GM21381 (cell line): ENCODE measurements around the gene DHX15.
A peak's percentile ranks its signal among the peaks of the same experiment; 100 is the strongest.
"Not testable (repeated sequence)": the region's sequence is repeated elsewhere in the genome, so short reads cannot be mapped to it uniquely, and the experiment has no call there.

Experiments
- ATAC-seq: cut with Tn5 transposase; IDR thresholded peaks from one replicate; pipeline ENCODE4 v1.9.1; 2021; ENCODE audit warnings: mild to moderate bottlenecking, moderate library complexity; ENCODE audit not compliant: unreplicated experiment

Gene DHX15

DNA sequence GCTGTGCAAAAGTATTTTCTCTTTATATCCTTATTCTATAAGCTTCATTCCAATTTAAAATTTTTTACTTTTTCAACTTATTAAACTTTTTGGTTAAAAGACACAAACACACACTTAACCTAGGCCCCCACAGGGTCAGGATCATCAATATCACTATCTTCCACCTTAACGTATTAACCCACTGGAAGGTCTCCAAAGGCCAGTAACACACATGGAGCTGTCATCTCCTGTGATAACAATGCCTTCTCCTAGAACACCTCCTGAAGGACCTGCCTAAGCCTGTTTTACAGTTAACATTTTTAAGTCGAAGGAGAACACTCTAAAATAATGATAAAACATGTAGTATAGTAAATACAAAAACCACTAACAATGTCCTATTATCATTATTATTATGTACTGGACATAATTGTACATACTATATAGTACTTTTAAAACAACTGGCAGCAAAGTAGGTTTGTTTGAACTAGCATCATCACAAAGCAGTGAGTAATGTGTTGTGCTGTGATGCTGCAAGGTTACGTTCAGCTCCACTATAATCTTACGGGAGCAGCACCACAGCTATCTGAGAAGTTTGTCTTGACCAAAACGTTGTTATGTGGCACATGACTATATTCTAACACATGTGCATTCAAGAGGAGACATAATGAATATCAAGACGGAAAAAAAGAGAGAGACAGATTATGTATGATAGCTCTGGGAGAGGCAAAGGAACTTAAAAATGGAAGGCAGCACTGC is 33.7 kb downstream of the DHX15 start:
- ATAC-seq = no peak

DNA sequence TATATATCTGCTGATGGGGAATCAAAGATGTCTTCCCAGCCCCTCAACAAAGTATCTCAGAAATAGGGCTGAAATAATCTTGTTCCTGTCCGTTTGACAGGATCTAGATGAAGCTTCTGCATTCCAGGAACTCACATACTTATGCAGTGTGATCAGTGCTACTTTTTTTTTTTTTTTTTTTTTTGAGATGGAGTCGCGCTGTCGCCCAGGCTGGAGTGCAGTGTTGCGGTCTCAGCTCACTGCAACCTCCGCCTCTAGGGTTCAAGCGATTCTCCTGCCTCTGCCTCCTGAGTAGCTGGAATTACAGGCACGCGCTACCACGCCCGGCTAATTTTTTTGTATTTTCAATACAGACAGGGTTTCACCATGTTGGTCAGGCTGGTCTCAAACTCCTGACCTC is 36.4 kb downstream of the DHX15 start:
- no peak for ATAC-seq

DNA sequence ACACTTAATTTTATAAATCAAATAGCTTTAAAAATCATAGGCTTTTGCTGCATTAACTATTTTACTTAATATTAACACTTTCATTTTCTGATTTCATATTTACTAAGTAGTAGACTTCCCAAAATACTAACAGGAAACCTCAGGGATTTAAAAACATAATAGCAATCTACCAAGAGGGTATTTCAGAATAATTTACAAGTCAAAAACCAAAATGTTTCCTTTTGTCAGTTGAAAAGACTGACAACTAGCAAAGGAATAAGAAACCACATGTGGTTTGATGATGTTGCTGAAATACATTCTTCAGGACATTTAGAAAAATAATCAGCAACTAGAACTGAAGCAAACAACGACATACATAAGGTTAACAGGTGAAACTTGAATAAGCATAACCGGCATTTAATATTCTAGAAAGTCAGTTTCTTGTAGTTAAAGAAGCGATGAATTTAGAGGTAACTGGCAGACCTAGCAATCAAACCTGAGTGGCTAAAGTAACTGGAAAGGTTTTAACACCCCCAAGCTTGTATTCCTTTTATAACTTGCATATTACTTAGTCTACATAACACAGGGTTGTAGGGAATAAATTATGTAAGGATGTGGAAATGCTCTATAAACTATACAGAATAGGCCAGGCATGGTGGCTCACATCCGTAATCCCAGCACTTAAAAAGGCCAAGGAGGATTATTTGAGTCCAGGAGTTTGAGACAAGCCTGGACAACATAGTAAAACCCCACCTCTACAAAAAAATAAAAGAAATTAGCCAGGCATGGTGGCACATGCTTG is 40.0 kb downstream of the DHX15 start:
- no peak for ATAC-seq

DNA sequence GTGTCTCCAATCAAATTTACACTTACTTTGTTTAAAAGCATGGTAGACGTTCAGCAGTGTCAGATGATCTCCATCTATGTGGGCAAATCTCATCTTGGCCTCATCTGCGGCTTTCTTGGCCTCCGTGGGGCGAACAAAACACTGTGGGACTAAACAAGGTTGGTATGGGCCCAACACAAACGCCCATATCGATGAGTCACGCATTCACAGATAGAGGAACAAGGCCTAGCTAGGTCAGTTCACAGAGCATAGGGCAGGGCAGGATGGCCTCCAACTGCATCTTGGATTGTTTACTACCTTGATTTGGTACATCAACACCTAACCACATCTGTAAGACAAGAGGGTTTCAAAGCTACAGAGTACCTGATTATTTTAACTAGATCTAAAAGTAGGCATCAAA is 47.3 kb downstream of the DHX15 start:
- ATAC-seq = no peak

DNA sequence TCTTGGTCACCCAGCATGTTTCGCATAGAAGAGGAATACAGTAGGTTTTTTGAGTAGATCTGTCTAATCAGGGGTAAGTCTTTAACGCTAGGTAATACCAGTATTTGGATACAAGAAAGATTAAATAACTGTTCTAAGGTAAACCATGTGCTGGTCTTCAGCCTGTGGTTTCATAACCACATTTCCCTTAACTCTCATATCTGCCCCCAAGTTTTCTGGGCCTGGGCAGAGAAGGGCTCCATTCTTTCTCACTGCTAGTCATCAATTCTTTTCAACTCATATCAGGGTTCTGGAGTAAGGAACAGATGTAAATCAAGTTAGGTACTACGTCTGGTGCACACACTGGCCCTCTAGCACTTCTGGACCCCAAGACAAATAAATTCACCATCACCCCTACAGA is 49.0 kb downstream of the DHX15 start:
- no peak for ATAC-seq

DNA sequence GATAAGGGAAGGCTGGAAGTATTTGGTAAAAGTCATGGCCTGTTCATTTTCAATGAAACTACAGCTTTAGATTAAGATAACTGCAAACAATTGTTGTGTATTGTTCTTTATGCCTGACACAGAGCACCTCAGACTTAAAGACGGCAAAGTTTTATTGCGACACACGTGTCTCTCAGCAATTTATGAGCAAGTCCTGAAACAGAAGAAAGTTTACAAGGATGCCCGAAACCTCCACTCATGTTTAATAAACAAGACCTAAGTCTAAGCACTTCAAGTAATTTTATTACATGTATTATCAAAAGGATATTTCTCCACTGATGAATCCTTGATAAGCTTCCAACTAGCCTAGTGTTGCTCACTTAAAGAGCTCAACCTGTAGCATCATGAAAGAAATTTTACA is 51.0 kb downstream of the DHX15 start:
- no peak for ATAC-seq

DNA sequence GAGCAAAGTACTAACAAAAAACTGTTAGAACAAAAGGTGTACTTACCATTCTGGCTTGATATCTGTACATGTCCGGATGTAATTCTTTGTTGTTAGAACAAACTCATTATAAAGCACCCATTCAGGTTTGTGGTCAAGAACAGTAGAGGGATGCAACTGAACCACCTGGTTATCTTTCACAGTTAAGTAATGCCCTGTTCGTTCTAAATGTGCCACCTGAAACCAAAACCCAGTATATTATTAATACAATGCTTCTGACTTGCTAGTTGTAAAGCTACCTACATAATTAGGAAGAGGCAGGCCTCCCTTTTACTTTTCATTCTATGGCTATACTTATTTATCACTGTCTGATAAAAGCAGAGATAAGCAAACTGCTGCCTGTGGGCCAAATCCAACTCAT is 54.8 kb downstream of the DHX15 start:
- peak; percentile 62 for ATAC-seq

DNA sequence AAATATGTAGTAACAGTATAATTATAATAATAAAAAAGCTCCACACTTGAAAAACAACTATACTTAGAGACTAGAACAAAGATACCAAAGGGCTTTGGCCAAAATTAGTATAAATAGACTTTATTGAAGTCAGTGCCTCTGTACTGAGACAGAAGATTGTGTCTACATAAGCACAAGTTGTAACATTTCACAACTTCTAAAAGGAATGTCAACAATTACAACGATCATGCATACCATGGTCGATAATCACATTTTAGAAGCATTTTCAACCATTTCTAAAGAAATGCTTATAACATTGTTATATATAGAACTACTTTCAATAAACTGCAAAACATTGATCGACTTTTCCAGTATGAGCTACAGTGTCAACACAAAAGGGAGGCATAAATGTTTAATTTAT is 57.0 kb downstream of the DHX15 start:
- ATAC-seq = no peak

DNA sequence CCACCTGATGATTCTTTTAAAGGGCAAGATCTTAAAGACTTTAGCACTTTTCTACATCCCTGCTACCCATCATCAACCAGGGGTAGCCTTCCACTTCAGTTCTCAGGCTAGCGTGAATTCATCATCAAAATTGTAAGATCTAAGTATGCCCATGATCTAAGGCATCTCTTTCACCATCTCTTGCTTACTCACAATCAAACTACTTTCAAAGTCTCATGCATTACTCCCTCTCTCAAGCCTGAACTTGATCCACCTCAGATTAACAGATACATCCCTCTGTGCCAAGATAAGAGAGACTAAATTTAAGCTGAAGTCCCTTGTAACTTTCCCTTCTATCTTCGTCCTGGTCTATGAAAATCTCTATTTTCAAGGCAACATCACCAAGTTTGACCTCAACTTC is 62.8 kb downstream of the DHX15 start:
- ATAC-seq = no peak

DNA sequence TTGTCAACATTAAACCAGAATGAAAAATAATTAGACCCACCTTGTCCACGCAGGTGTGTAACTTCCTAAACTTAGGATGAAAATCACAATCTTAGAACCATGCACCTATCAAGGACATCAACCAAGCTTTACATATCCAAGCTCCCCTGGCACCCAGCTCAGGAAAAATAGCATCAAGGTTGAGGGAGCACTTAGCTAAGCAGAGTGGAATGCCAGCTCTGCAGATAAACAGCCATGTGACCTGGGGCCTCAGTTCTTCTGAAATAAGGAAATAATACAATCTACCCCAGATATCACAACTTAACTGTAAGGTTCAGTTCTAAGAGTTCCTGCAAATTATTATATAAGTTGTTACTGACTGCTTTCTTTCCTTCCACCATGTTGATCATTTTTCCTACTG is 64.7 kb downstream of the DHX15 start:
- ATAC-seq = no peak

DNA sequence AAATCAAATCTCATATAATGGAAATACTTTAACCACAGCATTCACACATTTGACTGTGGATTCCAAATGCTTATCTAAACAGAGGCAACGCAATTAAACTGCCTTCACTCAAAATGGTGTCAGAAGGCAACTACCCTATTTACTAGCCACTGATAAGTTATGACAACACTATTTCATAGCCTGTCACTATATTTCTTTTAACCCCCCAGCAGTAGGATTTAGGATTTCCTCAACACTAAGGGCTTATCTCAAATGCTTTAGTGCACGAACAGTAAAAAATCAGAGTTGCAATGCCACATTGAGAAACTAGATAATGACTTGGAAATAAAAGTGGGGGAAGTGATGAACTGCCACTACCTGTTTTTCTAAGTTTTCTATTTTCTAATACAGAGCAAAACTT is 66.7 kb downstream of the DHX15 start:
- ATAC-seq = no peak

DNA sequence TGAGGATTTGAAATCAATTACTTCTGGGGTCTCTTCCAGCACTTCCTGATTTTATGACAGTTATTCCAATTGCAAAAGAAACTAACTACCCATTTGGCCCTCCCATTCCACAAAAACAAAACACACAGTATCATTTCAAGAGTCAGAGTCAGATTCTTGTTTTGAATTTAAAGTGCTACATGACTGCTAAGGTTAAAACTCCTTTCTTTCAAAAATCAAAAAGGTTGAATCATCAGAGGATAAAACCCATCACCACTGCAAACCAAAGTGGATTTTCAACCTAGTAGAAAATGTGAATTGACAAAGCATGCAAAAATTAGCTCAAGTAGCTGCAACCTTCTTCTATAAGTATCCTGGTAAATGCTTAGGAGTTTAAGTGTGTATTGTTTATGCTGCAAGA is 67.4 kb downstream of the DHX15 start:
- ATAC-seq = no peak

DNA sequence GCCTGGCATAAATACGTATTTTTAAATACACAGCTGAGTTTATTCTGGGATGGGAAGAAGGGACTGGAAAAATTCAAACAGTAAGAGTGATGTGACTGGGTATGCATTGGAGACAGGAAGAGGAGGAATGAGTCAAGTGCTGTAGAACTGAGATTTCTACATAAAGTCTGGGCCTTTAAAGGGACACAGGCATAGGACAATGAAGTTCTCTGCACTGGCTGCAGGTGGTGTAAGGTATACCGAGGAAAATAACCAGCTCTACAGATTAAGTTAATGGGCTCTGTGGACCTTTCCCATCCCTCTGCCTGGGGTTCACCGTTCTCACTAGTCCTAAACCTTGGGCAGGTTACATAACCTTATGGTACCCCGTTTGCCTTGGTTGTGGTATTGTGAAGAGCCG is 68.7 kb downstream of the DHX15 start:
- ATAC-seq = no peak

DNA sequence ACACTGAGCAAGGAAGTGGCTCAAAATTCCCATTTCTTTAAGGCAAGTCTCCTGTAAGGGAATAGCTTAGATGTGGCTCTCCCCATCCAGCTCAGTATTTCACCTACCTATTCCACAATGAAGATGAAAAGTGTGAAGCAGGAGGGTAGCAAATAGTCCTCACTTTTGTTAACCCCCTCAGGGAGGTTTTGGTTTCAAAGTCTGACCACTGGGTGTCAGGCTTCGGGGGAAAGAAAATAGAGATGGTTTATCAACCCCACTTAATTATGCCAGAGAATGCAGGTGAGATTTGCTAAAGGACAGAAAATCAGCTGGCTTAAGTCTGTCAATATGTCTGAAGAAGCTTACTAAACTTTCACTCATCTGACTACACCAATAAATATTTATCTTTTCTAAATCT is 69.5 kb downstream of the DHX15 start:
- ATAC-seq = no peak

DNA sequence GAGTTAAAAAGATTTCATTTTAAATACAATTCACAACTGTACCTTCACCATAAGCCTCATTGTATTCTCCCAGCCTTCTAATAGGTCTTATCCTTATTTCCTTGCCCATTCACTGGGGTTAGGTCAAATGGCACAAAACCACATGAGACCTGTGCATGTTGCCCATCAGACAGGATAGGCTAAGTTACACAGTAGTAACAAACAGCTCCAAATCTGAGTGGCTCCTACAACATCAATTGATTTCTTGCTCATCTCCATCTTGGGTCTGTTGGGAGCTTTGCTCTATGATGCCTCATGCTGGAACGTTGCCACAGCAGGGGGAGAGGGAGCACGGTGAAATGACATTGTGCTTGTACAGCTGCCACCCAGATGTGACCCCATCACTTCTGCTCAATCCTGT is 70.6 kb downstream of the DHX15 start:
- ATAC-seq = no peak

DNA sequence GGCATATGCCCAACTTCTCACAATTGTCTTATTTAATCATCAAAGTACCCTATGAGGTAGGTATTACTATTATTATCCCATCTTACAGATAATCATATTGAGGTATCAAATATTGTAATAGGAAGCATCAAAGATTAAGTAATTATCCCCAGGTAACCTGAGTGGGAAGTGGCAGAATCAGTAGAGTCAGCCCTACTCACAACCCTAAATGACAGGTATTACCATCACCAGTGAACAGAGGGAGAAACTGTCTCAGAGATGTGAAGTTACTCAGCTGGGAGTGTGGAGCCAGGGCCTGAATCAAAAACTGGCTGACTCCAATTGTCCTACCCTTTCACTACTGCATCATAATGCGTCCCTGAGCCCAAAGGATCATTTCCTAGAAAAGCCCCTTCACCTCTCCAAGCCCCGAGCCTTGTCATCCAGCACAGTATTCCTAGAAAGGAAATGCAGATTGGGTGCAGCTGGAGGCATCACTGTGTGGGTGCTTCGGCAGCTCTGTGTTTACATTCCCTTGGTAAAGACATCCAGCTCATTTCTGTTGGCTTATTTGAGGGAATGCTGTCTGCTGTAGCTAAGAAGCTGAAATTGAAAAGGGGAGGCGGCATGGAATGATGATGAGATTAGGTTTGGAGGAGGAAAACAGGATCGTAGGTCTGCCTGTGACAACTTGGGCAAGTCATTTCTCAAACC is 72.8 kb downstream of the DHX15 start:
- no peak for ATAC-seq

DNA sequence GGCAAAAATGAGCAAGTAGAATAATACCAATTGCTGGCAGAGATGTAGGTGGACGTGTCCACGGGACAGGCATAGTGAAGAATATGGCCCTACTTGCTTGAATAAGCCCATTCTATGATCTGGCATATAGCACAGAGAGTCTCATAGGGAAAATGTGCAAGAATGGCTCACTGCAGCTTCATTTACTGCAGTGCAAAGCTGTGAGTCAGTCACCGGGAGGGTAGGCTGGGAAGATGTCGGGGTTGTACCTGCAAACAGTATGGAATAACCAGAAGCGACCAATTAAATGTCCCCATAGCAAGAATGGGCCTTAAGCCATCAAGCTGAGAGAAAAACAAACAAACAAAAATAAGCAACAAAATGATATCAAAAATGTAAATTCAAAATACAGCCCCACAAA is 74.3 kb downstream of the DHX15 start:
- no peak for ATAC-seq

DNA sequence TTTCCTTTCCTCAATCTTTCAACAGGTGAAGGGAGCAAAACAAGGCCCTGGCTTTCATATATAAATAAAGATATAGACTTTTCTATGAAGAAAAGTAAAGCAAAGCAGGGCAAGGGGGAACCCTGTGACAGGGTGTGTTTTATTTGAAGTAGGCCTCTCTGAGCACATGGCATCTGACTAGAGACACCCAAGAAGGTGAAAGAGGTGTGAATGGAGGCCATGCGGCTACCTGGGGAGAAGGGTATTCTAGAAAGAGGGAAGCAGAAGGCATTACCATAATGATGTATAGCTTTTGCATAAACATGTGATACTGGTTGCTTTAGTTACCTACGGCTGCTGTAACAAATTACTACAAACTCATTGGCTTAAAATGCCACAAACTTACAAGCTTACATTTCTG is 75.8 kb downstream of the DHX15 start:
- no peak for ATAC-seq

DNA sequence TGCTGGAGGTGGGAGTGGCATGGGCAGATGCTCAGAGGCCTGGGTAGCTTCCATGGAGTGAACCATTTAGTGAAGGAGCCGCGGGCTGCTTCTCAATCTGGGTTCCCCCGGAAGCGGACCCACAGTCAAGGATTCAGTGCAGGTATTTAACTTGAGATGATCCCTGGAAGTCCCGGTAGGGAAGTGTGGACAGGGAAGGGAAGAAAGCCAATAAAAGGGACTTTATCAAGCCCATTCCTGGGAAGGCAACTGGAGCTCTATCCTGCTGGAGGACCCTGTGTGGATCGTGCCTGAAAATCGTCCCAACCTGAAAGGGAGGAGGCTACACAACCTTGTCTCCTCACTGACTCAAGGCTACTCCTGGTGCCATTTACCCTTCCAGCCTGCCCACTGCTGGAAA is 76.9 kb downstream of the DHX15 start:
- no peak for ATAC-seq

DNA sequence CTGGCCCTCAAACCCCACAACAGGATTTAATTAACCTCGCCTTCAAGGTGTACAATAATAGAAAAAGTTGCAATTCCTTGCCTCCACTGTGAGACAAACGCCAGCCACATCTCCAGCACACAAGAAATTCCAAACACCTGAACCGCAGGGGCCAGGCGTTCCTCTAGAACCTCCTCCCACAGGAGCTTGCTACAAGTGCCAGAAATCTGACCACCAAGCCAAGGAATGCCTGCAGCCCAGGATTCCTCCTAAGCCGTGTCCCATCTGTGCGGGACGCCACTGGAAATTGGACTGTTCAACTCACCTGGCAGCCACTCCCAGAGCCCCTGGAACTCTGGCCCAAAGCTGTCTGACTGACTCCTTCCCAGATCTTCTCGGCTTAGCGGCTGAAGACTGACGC is 81.3 kb downstream of the DHX15 start:
- not testable (repeated sequence) for ATAC-seq

DNA sequence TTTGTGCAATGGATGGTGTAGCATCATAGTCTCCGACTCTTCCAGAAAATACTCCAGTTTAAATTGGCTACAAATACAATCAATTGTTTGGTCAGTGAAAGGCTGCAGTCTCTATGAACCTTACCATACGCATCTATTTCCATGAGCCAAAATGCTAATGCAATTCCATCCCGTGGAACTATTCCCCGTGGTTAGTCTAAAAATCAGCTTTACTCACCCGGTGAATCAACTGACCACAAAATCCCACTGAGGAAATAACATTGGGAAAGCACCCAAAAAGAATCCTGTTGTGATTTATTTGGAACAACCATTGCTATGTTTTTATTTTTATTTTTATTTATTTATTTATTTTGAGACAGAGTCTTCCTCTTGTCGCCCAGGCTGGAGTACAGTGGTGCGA is 87.1 kb downstream of the DHX15 start:
- ATAC-seq = no peak

DNA sequence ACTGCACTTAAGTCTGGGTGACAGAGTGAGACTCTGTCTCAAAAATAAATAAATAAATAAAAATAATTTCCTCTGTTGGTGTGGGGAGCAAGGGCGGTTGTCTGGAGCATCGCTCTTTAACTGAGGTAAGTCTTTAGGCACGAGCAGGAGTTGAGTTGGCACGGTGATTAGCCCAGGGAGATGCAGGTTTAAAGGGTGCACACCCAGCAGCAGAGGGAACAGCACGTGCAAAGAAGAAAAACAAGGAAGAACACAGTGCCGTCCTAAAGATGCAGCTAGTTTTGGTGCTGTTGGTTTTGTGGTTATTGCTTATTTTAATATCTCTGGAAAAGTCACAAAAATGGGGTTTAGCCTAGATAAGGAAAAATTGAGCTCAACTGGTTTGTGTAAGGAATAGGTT is 87.8 kb downstream of the DHX15 start:
- ATAC-seq = no peak
